ENCODE data around the gene SRSF7.
"Not testable (repeated sequence)": the region's sequence is repeated elsewhere in the genome, so short reads cannot be mapped to it uniquely, and the experiment has no call there.

Gene SRSF7

GRCh38 chr2:38750891-38751595, at the start of gene SRSF7:
SRSF7 (minus strand) TSS chr2:38751361; CDS start chr2:38751256, 105 bp downstream.
- DNase-seq, result peak; percentile 98

GRCh38 chr2:38797953-38798352, 46.8 kb upstream of the SRSF7 start:
- DNase-seq, result no peak

GRCh38 chr2:38797250-38797676, 46.1 kb upstream of the SRSF7 start:
- DNase-seq, result no peak

GRCh38 chr2:38795016-38795415, 43.9 kb upstream of the SRSF7 start:
- DNase-seq, result not testable (repeated sequence)

- no peak for DNase-seq
Measured at GRCh38 chr2:38794235-38794946, 43.2 kb upstream of the SRSF7 start.

- no peak for DNase-seq
Measured at GRCh38 chr2:38793511-38793910, 42.4 kb upstream of the SRSF7 start.

GRCh38 chr2:38792751-38793150, 41.6 kb upstream of the SRSF7 start:
- no peak for DNase-seq

GRCh38 chr2:38792321-38792720, 41.2 kb upstream of the SRSF7 start:
- not testable (repeated sequence) for DNase-seq

GRCh38 chr2:38791744-38792143, 40.6 kb upstream of the SRSF7 start:
- DNase-seq, result no peak

- no peak for DNase-seq
Measured at GRCh38 chr2:38789691-38790090, 38.5 kb upstream of the SRSF7 start.

- no peak for DNase-seq
Measured at GRCh38 chr2:38788306-38788705, 37.1 kb upstream of the SRSF7 start.

- DNase-seq, result no peak
Measured at GRCh38 chr2:38783586-38783985, 32.4 kb upstream of the SRSF7 start.

- DNase-seq, result no peak
Measured at GRCh38 chr2:38778687-38779082, 27.5 kb upstream of the SRSF7 start.

GRCh38 chr2:38776531-38776930, 25.4 kb upstream of the SRSF7 start:
- DNase-seq, result no peak

GRCh38 chr2:38775921-38776225, 24.7 kb upstream of the SRSF7 start:
- DNase-seq, result no peak

- DNase-seq, result no peak
Measured at GRCh38 chr2:38775097-38775920, 24.1 kb upstream of the SRSF7 start.

GRCh38 chr2:38771632-38772031, 20.5 kb upstream of the SRSF7 start:
- DNase-seq, result no peak

- DNase-seq, result no peak
Measured at GRCh38 chr2:38765551-38765950, 14.4 kb upstream of the SRSF7 start.

GRCh38 chr2:38765149-38765548, 14.0 kb upstream of the SRSF7 start:
- no peak for DNase-seq

GRCh38 chr2:38763728-38764127, 12.6 kb upstream of the SRSF7 start:
- no peak for DNase-seq

GRCh38 chr2:38763228-38763627, 12.1 kb upstream of the SRSF7 start:
- no peak for DNase-seq

- DNase-seq, result not testable (repeated sequence)
Measured at GRCh38 chr2:38755891-38756290, 4.7 kb upstream of the SRSF7 start.

- no peak for DNase-seq
Measured at GRCh38 chr2:38754506-38754905, 3.3 kb upstream of the SRSF7 start.

GRCh38 chr2:38754049-38754448, 2.9 kb upstream of the SRSF7 start:
- DNase-seq, result no peak
